Measurements from ENCODE around the gene ADAM20.

GRCh38 chr14:70514168-70515069, 20.4 kb downstream of the ADAM20 start:
- TF ChIP-seq CTCF (IDR thresholded peaks at IDR 0.05) (no peak), POLR2A (IDR thresholded peaks at IDR 0.05) (no peak)
